Neural progenitor cell (in vitro differentiated cells): ENCODE data around the gene TBCB.

Experiments
- EZH2phosphoT487 ChIP-seq: fragments of 200-600 bp; sonication (generic); IDR thresholded peaks from 2 replicates; pipeline ENCODE4 v1.6.1; 2017; ENCODE audit warnings: antibody characterized with exemption
- TF ChIP-seq, protein P1 (sequence below): fragments of 200-600 bp; sonication (generic); IDR thresholded peaks from 2 replicates; pipeline ENCODE4 v1.5.1; 2017; ENCODE audit warnings: antibody characterized with exemption, mild to moderate bottlenecking

- TF ChIP-seq, protein P1, sequence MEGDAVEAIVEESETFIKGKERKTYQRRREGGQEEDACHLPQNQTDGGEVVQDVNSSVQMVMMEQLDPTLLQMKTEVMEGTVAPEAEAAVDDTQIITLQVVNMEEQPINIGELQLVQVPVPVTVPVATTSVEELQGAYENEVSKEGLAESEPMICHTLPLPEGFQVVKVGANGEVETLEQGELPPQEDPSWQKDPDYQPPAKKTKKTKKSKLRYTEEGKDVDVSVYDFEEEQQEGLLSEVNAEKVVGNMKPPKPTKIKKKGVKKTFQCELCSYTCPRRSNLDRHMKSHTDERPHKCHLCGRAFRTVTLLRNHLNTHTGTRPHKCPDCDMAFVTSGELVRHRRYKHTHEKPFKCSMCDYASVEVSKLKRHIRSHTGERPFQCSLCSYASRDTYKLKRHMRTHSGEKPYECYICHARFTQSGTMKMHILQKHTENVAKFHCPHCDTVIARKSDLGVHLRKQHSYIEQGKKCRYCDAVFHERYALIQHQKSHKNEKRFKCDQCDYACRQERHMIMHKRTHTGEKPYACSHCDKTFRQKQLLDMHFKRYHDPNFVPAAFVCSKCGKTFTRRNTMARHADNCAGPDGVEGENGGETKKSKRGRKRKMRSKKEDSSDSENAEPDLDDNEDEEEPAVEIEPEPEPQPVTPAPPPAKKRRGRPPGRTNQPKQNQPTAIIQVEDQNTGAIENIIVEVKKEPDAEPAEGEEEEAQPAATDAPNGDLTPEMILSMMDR = no peak
- TF ChIP-seq EZH2phosphoT487 = no peak
Observed at GRCh38 chr19:36120092-36120983, 5.1 kb downstream of the TBCB start.
